GM12878 (cell line): ENCODE results near the gene LSM10. TPM values are rescaled to one million over a fixed set of nuclear protein-coding genes. Genes with fewer than 3 reads are reported as not detected.

ENCODE experiments used
- ATAC-seq: fragments of 200-7000 bp; cut with Tn5 transposase; 3 replicates; pipeline ENCODE4 v1.9.1; 2020; ENCODE audit warnings: mild to moderate bottlenecking, moderate library complexity
- Bru-seq: library from RNA; stranded (reverse); fragments of 400-500 nt; gene quantifications from one replicate; lab custom pipeline; 2021; lab: Mats Ljungman, UMichigan
- BruChase-seq, 2 experiments: library from RNA; stranded (reverse); fragments of 400-500 nt; gene quantifications; one replicate each; lab custom pipeline; 2021; lab: Mats Ljungman, UMichigan
- BruUV-seq: library from RNA; stranded (reverse); fragments of 400-500 nt; replicated peaks from 2 replicates; lab custom pipeline; 2021; lab: Mats Ljungman, UMichigan
- CTCF ChIA-PET: fragments of 300-600 bp; sonication (Branson Sonifier 250); formaldehyde crosslinking; extraction: SDS; loops from one replicate; lab custom pipeline; 2021; ENCODE audit warnings: inconsistent platforms; lab: Yijun Ruan, JAX
- POLR2A ChIA-PET: fragments of 350-600 bp; formaldehyde crosslinking; extraction: SDS; loops from one replicate; lab custom pipeline; 2021; ENCODE audit warnings: inconsistent platforms; lab: Charles Lee
- RAD21 ChIA-PET: fragments of 300-600 bp; sonication (Branson Sonifier 250); formaldehyde crosslinking; loops from one replicate; lab custom pipeline; 2023; ENCODE audit warnings: antibody characterized with exemption; ENCODE audit not compliant: unreplicated experiment; lab: Charles Lee
- SMC1A ChIA-PET: fragments of 300-600 bp; sonication (Branson Sonifier 250); formaldehyde crosslinking; loops from one replicate; lab custom pipeline; 2023; ENCODE audit not compliant: unreplicated experiment, uncharacterized antibody; lab: Charles Lee
- DNase-seq: peaks from one replicate; pipeline ENCODE4 v3.0.0-alpha.2; 2011; ENCODE audit warnings: low read depth, low spot score
- FAIRE-seq: peaks from 3 replicates; lab custom pipeline; 2011; peaks lifted over from hg19 to GRCh38; lab: Jason Lieb, UNC
- H2AFZ ChIP-seq: 2 replicates; pipeline ENCODE4 v1.6.0; 2011; ENCODE audit warnings: low read depth, low read length, control low read depth; ENCODE audit not compliant: control insufficient read depth
- H3K27ac ChIP-seq: 2 replicates; pipeline ENCODE4 v1.5.1; 2011; ENCODE audit warnings: control low read depth; ENCODE audit not compliant: control insufficient read depth, insufficient read depth
- H3K27me3 ChIP-seq, 2 experiments: replicated peaks in 1 of 2; 2 replicates each; pipeline versions ENCODE4 v1.6.0 to v1.6.1; 2011; ENCODE audit warnings: low read length in 1 of 2; ENCODE audit not compliant: control insufficient read depth in 2 of 2, insufficient read depth in 2 of 2
- H3K36me3 ChIP-seq, 2 experiments: 2 replicates each; pipeline ENCODE4 v1.5.1; 2011; ENCODE audit warnings: low read length in 1 of 2; ENCODE audit not compliant: control insufficient read depth in 2 of 2, insufficient read depth in 2 of 2
- H3K4me1 ChIP-seq: 2 replicates; pipeline ENCODE4 v1.6.1; 2011; ENCODE audit warnings: mild to moderate bottlenecking, low read length, moderate library complexity, mixed read lengths; ENCODE audit not compliant: control insufficient read depth, insufficient read depth
- H3K4me2 ChIP-seq: 2 replicates; pipeline ENCODE4 v1.6.0; 2011; ENCODE audit warnings: control low read depth; ENCODE audit not compliant: control insufficient read depth, insufficient read depth
- H3K4me3 ChIP-seq: fragments of 200-600 bp; sonication (generic); 2 replicates; pipeline ENCODE4 v1.5.1; 2016
- H3K79me2 ChIP-seq: 2 replicates; pipeline ENCODE4 v1.6.0; 2011; ENCODE audit warnings: low read length; ENCODE audit not compliant: control insufficient read depth, insufficient read depth
- H3K9ac ChIP-seq: 2 replicates; pipeline ENCODE4 v1.8.0; 2011; ENCODE audit warnings: low read length, control low read depth, mixed read lengths; ENCODE audit not compliant: control insufficient read depth, insufficient read depth
- H3K9me3 ChIP-seq: replicated peaks from 3 replicates; pipeline ENCODE4 v1.5.1; 2011; ENCODE audit warnings: mild to moderate bottlenecking, low read length; ENCODE audit not compliant: control insufficient read depth, insufficient read depth
- H4K20me1 ChIP-seq: 2 replicates; pipeline ENCODE4 v1.6.0; 2011; ENCODE audit not compliant: control insufficient read depth, insufficient read depth
- CUX1 ChIP-seq: IDR thresholded peaks from 2 replicates; pipeline ENCODE4 v1.6.1; 2012; ENCODE audit warnings: improper control_type of control experiment, low read depth, low read length; ENCODE audit not compliant: insufficient replicate concordance
- MEF2B ChIP-seq: fragments of 450-650 bp; IDR thresholded peaks from 2 replicates; pipeline ENCODE4 v1.6.1; 2018; ENCODE audit warnings: mild to moderate bottlenecking, moderate library complexity; ENCODE audit not compliant: partially characterized antibody, poor library complexity, severe bottlenecking
- MXI1 ChIP-seq: fragments of 150-350 bp; IDR thresholded peaks from 2 replicates; pipeline ENCODE4 v1.6.1; 2011; ENCODE audit warnings: low read depth, mild to moderate bottlenecking, inconsistent platforms, low read length, improper control_type of control experiment
- NFIC ChIP-seq: IDR thresholded peaks from 2 replicates; pipeline ENCODE4 v1.6.1; 2012; ENCODE audit warnings: low read depth, mild to moderate bottlenecking, inconsistent platforms, low read length, moderate library complexity
- NFXL1 ChIP-seq: fragments of 450-650 bp; IDR thresholded peaks from 2 replicates; pipeline ENCODE4 v1.6.1; 2017; ENCODE audit warnings: antibody characterized with exemption, mild to moderate bottlenecking, borderline replicate concordance
- NKRF ChIP-seq: fragments of 450-650 bp; conservative IDR thresholded peaks from 2 replicates; pipeline ENCODE4 v1.6.1; 2017; ENCODE audit warnings: mild to moderate bottlenecking, moderate library complexity
- NR2F1 ChIP-seq: fragments of 450-650 bp; conservative IDR thresholded peaks from 2 replicates; pipeline ENCODE4 v1.6.1; 2017; ENCODE audit warnings: mild to moderate bottlenecking
- SIX5 ChIP-seq: IDR thresholded peaks from 2 replicates; pipeline ENCODE4 v1.6.1; 2011; ENCODE audit warnings: mild to moderate bottlenecking, low read depth, low read length, moderate library complexity; ENCODE audit not compliant: severe bottlenecking
- SMAD5 ChIP-seq: IDR thresholded peaks from 2 replicates; pipeline ENCODE4 v1.6.1; 2016; ENCODE audit warnings: antibody characterized with exemption, low read depth
- WGBS: methylation state at CpG from one replicate; pipeline ENCODE4 v1.1.6; 2016; ENCODE audit warnings: low lambda C conversion rate; ENCODE audit not compliant: insufficient replicate concordance, insufficient coverage; ENCODE audit errors: missing lambda C conversion rate; 5-methylcytosine and 5-hydroxymethylcytosine counted together
- in situ Hi-C: fragments of 300-500 bp; cut with MboI; formaldehyde crosslinking; loops from 9 replicates; pipeline ENCODE4 v1.14.3; 2018; ENCODE audit warnings: mixed read lengths
- intact Hi-C: fragments of 100-400 bp; cut with micrococcal nuclease; formaldehyde crosslinking; loops from one replicate; pipeline ENCODE4 v1.14.2; 2022; ENCODE audit not compliant: unreplicated experiment
- long read RNA-seq, 2 experiments: library from polyadenylated mRNA; unstranded; transcript quantifications; one replicate each; pipeline ENCODE4 v2.0.0, GENCODE V29; 2019 to 2020
- polyA minus RNA-seq, 3 experiments: library from RNA; depleted of rRNA, polyadenylated mRNA; stranded (reverse); fragments of >200 nt; gene quantifications; 2 replicates each; pipeline ENCODE4 v1.2.3, GENCODE V29; 2011
- polyA plus RNA-seq, 11 experiments: library from polyadenylated mRNA; depleted of rRNA in 4 of 11; unstranded in 6 of 11; stranded (reverse) in 5 of 11; fragments of >200 nt; fragmentation: Nextera tagmentation in 4 of 11; fragmentation: Illumina TruSeq in 1 of 11; extraction: Ambion mirVana in 4 of 11; extraction: Trizol in 1 of 11; gene quantifications; 1 replicate in 1 of 11; 2 replicates in 10 of 11; pipeline versions ENCODE4 v1.2.1 to v1.2.3, GENCODE V29; 2011 to 2016; ENCODE audit warnings: inconsistent platforms in 2 of 11, missing spikeins in 2 of 11, low read depth in 1 of 11
- total RNA-seq, 4 experiments: library from RNA; depleted of rRNA in 3 of 4; stranded (reverse); fragments of >200 nt in 3 of 4; fragmentation: Illumina TruSeq in 1 of 4; extraction: Trizol in 1 of 4; gene quantifications; 2 replicates each; pipeline versions ENCODE4 v1.2.1 to v1.2.3, GENCODE V29; 2013 to 2021

LSM10 gene
- total RNA-seq (2013; cell fraction: nucleolus; rRNA removed) = 4.2 and 6.5 TPM in 2 replicates
- total RNA-seq (2014; rRNA removed) = 43.3 and 48.3 TPM in 2 replicates
- total RNA-seq (2014; rRNA removed; fragmentation: Illumina TruSeq; extraction: Trizol) = 11.9 and 13.1 TPM in 2 replicates
- 53.6 and 56.6 TPM in 2 replicates for total RNA-seq (2021)
- polyA plus RNA-seq (2011; ENCODE audit: low read depth) = 39.7 TPM
- 35.3 and 58.4 TPM in 2 replicates for polyA plus RNA-seq (2011; rRNA removed)
- polyA plus RNA-seq (2011; cell fraction: cytosol; rRNA removed) = 70.9 and 107 TPM in 2 replicates
- 31.8 and 32.9 TPM in 2 replicates for polyA plus RNA-seq (2011; cell fraction: nucleus; rRNA removed)
- polyA plus RNA-seq (2012) = 42.3 and 45.0 TPM in 2 replicates
- polyA plus RNA-seq (2014; fragmentation: Illumina TruSeq; extraction: Trizol) = 34.1 and 68.0 TPM in 2 replicates
- 10 to 100 TPM; 26.6 to 36.0 TPM for polyA plus RNA-seq (2014; fragmentation: Nextera tagmentation; extraction: Ambion mirVana)
- polyA plus RNA-seq (2014; rRNA removed) = 99.8 and 103 TPM in 2 replicates
- polyA plus RNA-seq (2016; fragmentation: Nextera tagmentation; extraction: Ambion mirVana) = 10 to 100 TPM; 85.9 to 97.3 TPM
- polyA minus RNA-seq (2011; rRNA and poly(A)+ RNA removed) = 38.8 and 41.3 TPM in 2 replicates
- 10.7 and 23.7 TPM in 2 replicates for polyA minus RNA-seq (2011; cell fraction: cytosol; rRNA and poly(A)+ RNA removed)
- 11.6 and 17.0 TPM in 2 replicates for polyA minus RNA-seq (2011; cell fraction: nucleus; rRNA and poly(A)+ RNA removed)
- Bru-seq, nascent RNA = percentile 77 among the genes with signal in this experiment
- percentile 69 among the genes with signal in this experiment for BruChase-seq, experiment 1, labeled RNA remaining after a 6-hour chase
- BruChase-seq, experiment 2, labeled RNA remaining after a 2-hour chase = percentile 68 among the genes with signal in this experiment
- long read RNA-seq, experiment 1, transcript LSM10-201 (2 exons, 850 nt) = major isoform, 25 of 27 reads
- long read RNA-seq, experiment 1, partial matches to known transcripts = 0 of 27 reads
- long read RNA-seq, experiment 1, other reads (novel, unspliced or antisense) = 1 of 27 reads
- long read RNA-seq, experiment 2, transcript LSM10-201 (2 exons, 850 nt) = major isoform, 59 of 64 reads
- long read RNA-seq, experiment 2, partial matches to known transcripts = 0 of 64 reads
- long read RNA-seq, experiment 2, other reads (novel, unspliced or antisense) = 5 of 64 reads

- BruUV-seq = TSS peak; percentile 73
- SMC1A ChIA-PET = interaction anchor here (0.7 to 3.8 kb wide), 14 partner anchors 11 to 248 kb away, joined by 3 to 36 read pairs (median 4); partner anchors contain the start of gene TRAPPC3
- DNase-seq (peak; percentile 70), ATAC-seq (peak; percentile 95), FAIRE-seq (peak; percentile 88)
- WGBS = 1% methylated on average over 60 of the region's 60 CpGs
- peak within 1 kb of the TSS; percentile 77 for H3K27ac ChIP-seq
- H3K4me1 ChIP-seq = peaks cover 13% of the 10 kb centered on the region
- H3K36me3 ChIP-seq = peaks cover 0 to 8% of the 10 kb centered on the region in 2 experiments; a peak in 3 of 4 replicates
- RAD21 ChIA-PET = interaction anchor here (0.7 to 2.0 kb wide), 7 partner anchors 10 to 248 kb away, joined by 3 to 20 read pairs (median 4); no protein-coding TSS in a partner anchor
- peak within 1 kb of the TSS; percentile 94 for H2AFZ ChIP-seq
- CTCF ChIA-PET = interaction anchor here (0.6 to 3.4 kb wide), 13 partner anchors 9 to 848 kb away, joined by 3 to 25 read pairs (median 4); partner anchors contain the start of genes MRPS15 and TRAPPC3
- peak within 1 kb of the TSS; percentile 76 for H3K9ac ChIP-seq
- no peaks in the 10 kb centered on the region for H4K20me1 ChIP-seq
- H3K4me2 ChIP-seq = peak within 1 kb of the TSS; percentile 93
- POLR2A ChIA-PET = interaction anchor here (0.6 to 5.8 kb wide), 15 partner anchors 10 to 1082 kb away, joined by 3 to 79 read pairs (median 5); partner anchors contain the start of genes MRPS15, OSCP1, STK40 and THRAP3
- intact Hi-C loops = no loop called here
- peaks cover 2% of the 10 kb centered on the region; the same call in 2 of the 3 replicates for H3K9me3 ChIP-seq
- in situ Hi-C loops = no loop called here
- peak within 1 kb of the TSS; percentile 94 for H3K4me3 ChIP-seq
- peaks cover 27% of the 10 kb centered on the region for H3K79me2 ChIP-seq
- H3K27me3 ChIP-seq = no peaks in the 10 kb centered on the region
- TF ChIP-seq MXI1 (peak; percentile 51; the same call in 1 of the 2 replicates), NFIC (no peak), MEF2B (no peak), CUX1 (no peak), NKRF (peak; percentile 77), NFXL1 (no peak), SIX5 (peak; percentile 83), NR2F1 (peak; percentile 17; the same call in 1 of the 2 replicates), SMAD5 (no peak)
Measured at GRCh38 chr1:36397378-36398230, at the start of gene LSM10. LSM10 (minus strand) TSS chr1:36397908; CDS start chr1:36394129, 3,779 bp downstream.
